Cardiac fibroblast (primary cell): ENCODE measurements around the gene DGLUCY.

ENCODE experiments used
- DNase-seq, 2 donors: peaks; one replicate each; pipeline versions ENCODE4 v3.0.0 to v3.0.0-alpha.2; 2010; ENCODE audit warnings: low read depth in 2 of 2
- H3K4me3 ChIP-seq, 2 donors: replicated peaks in 1 of 2; 1 replicate in 1 of 2; 2 replicates in 1 of 2; pipeline ENCODE4 v1.5.1; 2011; ENCODE audit warnings: low read depth in 2 of 2, low read length in 2 of 2, mild to moderate bottlenecking in 2 of 2, moderate library complexity in 1 of 2
- TF ChIP-seq, protein P1 (sequence below): IDR thresholded peaks from one replicate; pipeline ENCODE4 v1.5.1; 2011; ENCODE audit warnings: low read depth, mild to moderate bottlenecking, low read length, inconsistent platforms

DGLUCY gene

DNA sequence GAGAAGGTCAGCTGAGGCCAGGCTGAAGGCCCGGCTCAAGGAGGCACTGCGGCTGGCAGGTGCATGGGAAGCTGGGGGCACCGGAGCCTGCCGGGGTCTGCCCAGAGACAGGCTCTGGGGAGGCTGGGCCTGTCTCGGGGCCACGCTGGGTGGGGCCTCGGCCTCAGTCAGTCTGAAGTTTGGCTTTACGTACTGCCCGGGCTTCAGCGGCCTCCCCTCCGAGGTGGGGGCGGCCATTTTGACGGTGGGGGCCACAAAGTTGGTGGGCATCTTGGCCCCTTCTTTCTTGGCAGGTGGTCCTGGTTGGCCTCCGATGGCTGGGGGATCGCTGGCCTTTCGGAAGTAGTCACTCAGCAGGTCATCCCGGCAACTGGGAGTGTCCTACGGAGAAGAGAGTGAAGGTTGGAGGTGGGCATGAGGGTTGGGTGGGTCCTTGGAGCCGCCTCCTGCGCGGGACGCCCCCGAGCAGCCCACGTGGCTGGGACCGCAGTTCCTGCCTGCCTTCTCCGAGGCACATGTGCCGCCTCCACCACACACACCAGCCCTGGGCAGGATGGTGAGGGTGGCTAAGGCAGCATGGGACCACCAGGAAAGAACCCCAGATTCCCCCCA, 159.5 kb downstream of the DGLUCY start:
- DNase-seq, result no peak
- TF ChIP-seq, protein P1, sequence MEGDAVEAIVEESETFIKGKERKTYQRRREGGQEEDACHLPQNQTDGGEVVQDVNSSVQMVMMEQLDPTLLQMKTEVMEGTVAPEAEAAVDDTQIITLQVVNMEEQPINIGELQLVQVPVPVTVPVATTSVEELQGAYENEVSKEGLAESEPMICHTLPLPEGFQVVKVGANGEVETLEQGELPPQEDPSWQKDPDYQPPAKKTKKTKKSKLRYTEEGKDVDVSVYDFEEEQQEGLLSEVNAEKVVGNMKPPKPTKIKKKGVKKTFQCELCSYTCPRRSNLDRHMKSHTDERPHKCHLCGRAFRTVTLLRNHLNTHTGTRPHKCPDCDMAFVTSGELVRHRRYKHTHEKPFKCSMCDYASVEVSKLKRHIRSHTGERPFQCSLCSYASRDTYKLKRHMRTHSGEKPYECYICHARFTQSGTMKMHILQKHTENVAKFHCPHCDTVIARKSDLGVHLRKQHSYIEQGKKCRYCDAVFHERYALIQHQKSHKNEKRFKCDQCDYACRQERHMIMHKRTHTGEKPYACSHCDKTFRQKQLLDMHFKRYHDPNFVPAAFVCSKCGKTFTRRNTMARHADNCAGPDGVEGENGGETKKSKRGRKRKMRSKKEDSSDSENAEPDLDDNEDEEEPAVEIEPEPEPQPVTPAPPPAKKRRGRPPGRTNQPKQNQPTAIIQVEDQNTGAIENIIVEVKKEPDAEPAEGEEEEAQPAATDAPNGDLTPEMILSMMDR, result no peak

DNA sequence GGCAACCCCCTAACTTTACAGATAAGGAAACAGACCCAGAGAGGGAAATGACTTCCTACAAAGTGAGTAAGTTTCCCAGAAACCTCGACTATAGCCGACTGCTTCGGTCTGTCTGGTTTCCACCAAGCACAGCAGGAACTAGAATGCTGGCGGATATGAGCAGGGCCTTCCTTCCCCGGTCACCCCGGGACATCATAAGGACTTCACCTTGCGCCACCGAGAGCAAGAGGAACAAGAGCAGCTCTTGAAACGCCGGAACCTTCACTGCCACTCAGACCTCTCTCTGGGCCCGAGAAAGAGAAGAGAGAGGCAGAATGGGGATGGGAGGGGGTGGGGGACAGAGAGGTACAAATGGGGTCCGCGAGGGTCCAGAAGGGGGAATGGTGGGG, 160.0 kb downstream of the DGLUCY start:
- no peak for DNase-seq
- H3K4me3 ChIP-seq, result no peak overlapping the region
- TF ChIP-seq, protein P1, result no peak

More for the DNA sequence above, 159.5 kb downstream of the DGLUCY start:
- no peak overlapping the region for H3K4me3 ChIP-seq

- no peak overlapping the region for H3K4me3 ChIP-seq
- DNase-seq, result no peak
- TF ChIP-seq, protein P1, result no peak
These were observed 160.9 kb downstream of the DGLUCY start for GRCh38 chr14:91274796-91275195.
